GM19351 (cell line): ENCODE results near the gene DYRK1A.

ENCODE experiments used
- ATAC-seq: cut with Tn5 transposase; IDR thresholded peaks from one replicate; pipeline ENCODE4 v1.9.1; 2021; ENCODE audit warnings: mild to moderate bottlenecking, moderate library complexity; ENCODE audit not compliant: unreplicated experiment

The DYRK1A gene

GRCh38 chr21:37365517-37366481, 774 bp upstream of the DYRK1A start:
- peak; percentile 30 for ATAC-seq

GRCh38 chr21:37367336-37367702, 746 bp downstream of the DYRK1A start:
- no peak for ATAC-seq

GRCh38 chr21:37367703-37368540, 1.3 kb downstream of the DYRK1A start:
- no peak for ATAC-seq

- no peak for ATAC-seq
These were observed 2.1 kb downstream of the DYRK1A start for GRCh38 chr21:37368541-37369279.

GRCh38 chr21:37369307-37369854, 2.8 kb downstream of the DYRK1A start:
- no peak for ATAC-seq

- peak; percentile 27 for ATAC-seq
These were observed 3.8 kb downstream of the DYRK1A start for GRCh38 chr21:37370152-37371040.

- ATAC-seq: no peak
These were observed 4.4 kb downstream of the DYRK1A start for GRCh38 chr21:37371041-37371397.

- no peak for ATAC-seq
These were observed 5.7 kb downstream of the DYRK1A start for GRCh38 chr21:37372127-37372731.

- ATAC-seq: no peak
These were observed 6.4 kb downstream of the DYRK1A start for GRCh38 chr21:37372951-37373350.

- no peak for ATAC-seq
These were observed 7.0 kb downstream of the DYRK1A start for GRCh38 chr21:37373539-37373938.

GRCh38 chr21:37374027-37374426, 7.5 kb downstream of the DYRK1A start:
- no peak for ATAC-seq

GRCh38 chr21:37375866-37376574, 9.4 kb downstream of the DYRK1A start:
- no peak for ATAC-seq

GRCh38 chr21:37378700-37379139, 12.1 kb downstream of the DYRK1A start:
- no peak for ATAC-seq

GRCh38 chr21:37380349-37381323, 14.1 kb downstream of the DYRK1A start:
- no peak for ATAC-seq

GRCh38 chr21:37381883-37382585, 15.5 kb downstream of the DYRK1A start:
- ATAC-seq: no peak

- no peak for ATAC-seq
These were observed 16.5 kb downstream of the DYRK1A start for GRCh38 chr21:37383086-37383485.

- ATAC-seq: no peak
These were observed 17.3 kb downstream of the DYRK1A start for GRCh38 chr21:37383784-37384311.
